HepG2 (cell line): ENCODE data around the gene MAP7D3.
A peak's percentile ranks its signal among the peaks of the same experiment; 100 is the strongest.

ENCODE experiments used
- ARNT ChIP-seq: fragments of 450-650 bp; IDR thresholded peaks from 2 replicates; pipeline ENCODE4 v1.6.1; 2017
- EP300 ChIP-seq, 3 experiments: sonication (generic) in 1 of 3; formaldehyde crosslinking in 1 of 3; IDR thresholded peaks; 2 replicates each; pipeline versions ENCODE4 v1.5.1 to v1.6.1; 2011 to 2020; ENCODE audit warnings: low read depth in 2 of 3, low read length in 2 of 3, borderline replicate concordance in 1 of 3, improper control_type of control experiment in 1 of 3, mild to moderate bottlenecking in 1 of 3, missing genetic modification reagents in 1 of 3, moderate library complexity in 1 of 3
- TCF12 ChIP-seq, 2 experiments: fragments of 450-650 bp in 1 of 2; sonication (generic) in 1 of 2; formaldehyde crosslinking in 1 of 2; IDR thresholded peaks; 2 replicates each; pipeline versions ENCODE4 v1.6.1 to v1.8.0; 2017 to 2022; ENCODE audit warnings: antibody characterized with exemption in 1 of 2, mild to moderate bottlenecking in 1 of 2, missing genetic modification reagents in 1 of 2, moderate library complexity in 1 of 2
- ZBTB20 ChIP-seq: sonication (generic); formaldehyde crosslinking; IDR thresholded peaks from 2 replicates; pipeline ENCODE4 v1.8.1; 2023; ENCODE audit warnings: missing genetic modification reagents, low read depth, mild to moderate bottlenecking, borderline replicate concordance
- ZFP41 ChIP-seq: sonication (generic); formaldehyde crosslinking; IDR thresholded peaks from 2 replicates; pipeline ENCODE4 v1.4.0; 2020; ENCODE audit warnings: mild to moderate bottlenecking, missing genetic modification reagents, borderline replicate concordance
- ZFYVE20 ChIP-seq: sonication (generic); formaldehyde crosslinking; IDR thresholded peaks from 2 replicates; pipeline ENCODE4 v1.8.0; 2023; ENCODE audit warnings: low read depth, mild to moderate bottlenecking, moderate library complexity, missing genetic modification reagents, borderline replicate concordance
- ZNF501 ChIP-seq: sonication (generic); formaldehyde crosslinking; IDR thresholded peaks from 2 replicates; pipeline ENCODE4 v1.5.1; 2020; ENCODE audit warnings: mild to moderate bottlenecking, moderate library complexity, missing genetic modification reagents
- TF ChIP-seq, protein P1 (sequence below): sonication (generic); formaldehyde crosslinking; IDR thresholded peaks from 2 replicates; pipeline ENCODE4 v1.5.0; 2020; ENCODE audit warnings: missing genetic modification reagents
- TF ChIP-seq, protein P2 (sequence below): sonication (generic); formaldehyde crosslinking; IDR thresholded peaks from 2 replicates; pipeline ENCODE4 v1.5.0; 2020; ENCODE audit warnings: mild to moderate bottlenecking, missing genetic modification reagents, moderate library complexity

DNA sequence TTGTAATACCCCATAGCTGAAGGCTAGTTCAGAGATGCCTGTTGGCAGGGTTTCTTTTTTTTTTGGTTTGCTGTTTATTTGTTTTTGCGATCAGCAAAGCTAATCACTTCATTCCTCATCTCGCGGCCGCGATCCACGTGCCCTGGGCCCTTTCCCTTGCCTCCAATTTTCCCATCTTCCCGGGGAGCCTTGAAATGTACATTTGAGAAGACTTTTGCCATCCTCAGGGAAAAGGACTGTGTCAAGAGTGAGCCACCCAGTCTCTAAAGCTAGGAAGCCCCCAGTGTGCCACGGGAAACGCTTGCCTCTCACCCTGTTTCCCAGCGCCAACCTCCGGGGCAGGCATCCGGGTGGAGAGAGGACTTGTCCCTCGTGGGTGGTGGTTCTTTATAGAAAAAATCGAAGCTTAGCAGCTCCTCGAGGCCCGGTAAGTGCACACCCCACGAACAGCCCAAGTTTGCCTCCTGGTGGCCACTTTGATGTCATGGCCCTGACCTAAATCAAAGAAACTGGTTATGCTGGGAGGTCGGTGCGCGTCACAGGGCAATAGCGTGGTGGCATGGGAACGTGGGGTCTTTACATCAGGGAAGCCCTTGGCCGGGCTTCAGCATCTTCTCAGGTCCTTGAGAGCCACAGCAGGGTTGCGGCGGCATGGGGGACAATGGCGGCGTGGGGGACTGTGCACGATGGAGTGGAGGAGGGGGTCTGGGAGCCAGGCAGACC is 42.0 kb downstream of the MAP7D3 start:
- TF ChIP-seq ZBTB20 (CRISPR knock-in tag) (no peak), ZFYVE20 (no peak), EP300 (IDR thresholded peaks at IDR 0.05; ENCODE audit: low read depth in 2 of 2, low read length in 2 of 2) (no peak), EP300 (CRISPR knock-in tag; IDR thresholded peaks at IDR 0.05; ENCODE audit: borderline replicate concordance) (no peak), ZFP41 (CRISPR knock-in tag) (no peak), ARNT (no peak), TCF12 (IDR thresholded peaks at IDR 0.05) (no peak), TCF12 (CRISPR knock-in tag; IDR thresholded peaks at IDR 0.05) (no peak), ZNF501 (CRISPR knock-in tag) (no peak)
- TF ChIP-seq, protein P1, sequence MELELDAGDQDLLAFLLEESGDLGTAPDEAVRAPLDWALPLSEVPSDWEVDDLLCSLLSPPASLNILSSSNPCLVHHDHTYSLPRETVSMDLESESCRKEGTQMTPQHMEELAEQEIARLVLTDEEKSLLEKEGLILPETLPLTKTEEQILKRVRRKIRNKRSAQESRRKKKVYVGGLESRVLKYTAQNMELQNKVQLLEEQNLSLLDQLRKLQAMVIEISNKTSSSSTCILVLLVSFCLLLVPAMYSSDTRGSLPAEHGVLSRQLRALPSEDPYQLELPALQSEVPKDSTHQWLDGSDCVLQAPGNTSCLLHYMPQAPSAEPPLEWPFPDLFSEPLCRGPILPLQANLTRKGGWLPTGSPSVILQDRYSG (CRISPR knock-in tag): no peak
- TF ChIP-seq, protein P2, sequence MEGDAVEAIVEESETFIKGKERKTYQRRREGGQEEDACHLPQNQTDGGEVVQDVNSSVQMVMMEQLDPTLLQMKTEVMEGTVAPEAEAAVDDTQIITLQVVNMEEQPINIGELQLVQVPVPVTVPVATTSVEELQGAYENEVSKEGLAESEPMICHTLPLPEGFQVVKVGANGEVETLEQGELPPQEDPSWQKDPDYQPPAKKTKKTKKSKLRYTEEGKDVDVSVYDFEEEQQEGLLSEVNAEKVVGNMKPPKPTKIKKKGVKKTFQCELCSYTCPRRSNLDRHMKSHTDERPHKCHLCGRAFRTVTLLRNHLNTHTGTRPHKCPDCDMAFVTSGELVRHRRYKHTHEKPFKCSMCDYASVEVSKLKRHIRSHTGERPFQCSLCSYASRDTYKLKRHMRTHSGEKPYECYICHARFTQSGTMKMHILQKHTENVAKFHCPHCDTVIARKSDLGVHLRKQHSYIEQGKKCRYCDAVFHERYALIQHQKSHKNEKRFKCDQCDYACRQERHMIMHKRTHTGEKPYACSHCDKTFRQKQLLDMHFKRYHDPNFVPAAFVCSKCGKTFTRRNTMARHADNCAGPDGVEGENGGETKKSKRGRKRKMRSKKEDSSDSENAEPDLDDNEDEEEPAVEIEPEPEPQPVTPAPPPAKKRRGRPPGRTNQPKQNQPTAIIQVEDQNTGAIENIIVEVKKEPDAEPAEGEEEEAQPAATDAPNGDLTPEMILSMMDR (CRISPR knock-in tag): peak; percentile 47
